HG03025 (cell line): Measurements from ENCODE around the gene MTX2.
"Not testable (repeated sequence)": the region's sequence is repeated elsewhere in the genome, so short reads cannot be mapped to it uniquely, and the experiment has no call there.

ENCODE experiments used
- ATAC-seq: cut with Tn5 transposase; IDR thresholded peaks from one replicate; pipeline ENCODE4 v1.9.1; 2021; ENCODE audit warnings: mild to moderate bottlenecking, moderate library complexity; ENCODE audit not compliant: unreplicated experiment, low FRiP score

The MTX2 gene

GRCh38 chr2:176368349-176368748 is 99.1 kb downstream of the MTX2 start:
- ATAC-seq: no peak

- ATAC-seq: no peak
Observed at GRCh38 chr2:176370467-176371171, 101.4 kb downstream of the MTX2 start.

GRCh38 chr2:176373155-176373554 is 103.9 kb downstream of the MTX2 start:
- ATAC-seq: not testable (repeated sequence)

- ATAC-seq: no peak
Observed at GRCh38 chr2:176378323-176378722, 109.1 kb downstream of the MTX2 start.

- no peak for ATAC-seq
Observed at GRCh38 chr2:176380341-176380740, 111.1 kb downstream of the MTX2 start.

- ATAC-seq: no peak
Observed at GRCh38 chr2:176383100-176383499, 113.9 kb downstream of the MTX2 start.

- ATAC-seq: no peak
Observed at GRCh38 chr2:176383836-176384442, 114.7 kb downstream of the MTX2 start.

- no peak for ATAC-seq
Observed at GRCh38 chr2:176385219-176385759, 116.0 kb downstream of the MTX2 start.

GRCh38 chr2:176385838-176386237 is 116.6 kb downstream of the MTX2 start:
- no peak for ATAC-seq
